NCI-H1105 treated with DMSO at 0.1 percent for 48 hours (cell line): ENCODE measurements around the gene BMP7.

Experiments used
- DNase-seq: peaks from one replicate; lab custom pipeline; 2025; lab: John Stamatoyannopoulos, UW

Gene BMP7

DNA sequence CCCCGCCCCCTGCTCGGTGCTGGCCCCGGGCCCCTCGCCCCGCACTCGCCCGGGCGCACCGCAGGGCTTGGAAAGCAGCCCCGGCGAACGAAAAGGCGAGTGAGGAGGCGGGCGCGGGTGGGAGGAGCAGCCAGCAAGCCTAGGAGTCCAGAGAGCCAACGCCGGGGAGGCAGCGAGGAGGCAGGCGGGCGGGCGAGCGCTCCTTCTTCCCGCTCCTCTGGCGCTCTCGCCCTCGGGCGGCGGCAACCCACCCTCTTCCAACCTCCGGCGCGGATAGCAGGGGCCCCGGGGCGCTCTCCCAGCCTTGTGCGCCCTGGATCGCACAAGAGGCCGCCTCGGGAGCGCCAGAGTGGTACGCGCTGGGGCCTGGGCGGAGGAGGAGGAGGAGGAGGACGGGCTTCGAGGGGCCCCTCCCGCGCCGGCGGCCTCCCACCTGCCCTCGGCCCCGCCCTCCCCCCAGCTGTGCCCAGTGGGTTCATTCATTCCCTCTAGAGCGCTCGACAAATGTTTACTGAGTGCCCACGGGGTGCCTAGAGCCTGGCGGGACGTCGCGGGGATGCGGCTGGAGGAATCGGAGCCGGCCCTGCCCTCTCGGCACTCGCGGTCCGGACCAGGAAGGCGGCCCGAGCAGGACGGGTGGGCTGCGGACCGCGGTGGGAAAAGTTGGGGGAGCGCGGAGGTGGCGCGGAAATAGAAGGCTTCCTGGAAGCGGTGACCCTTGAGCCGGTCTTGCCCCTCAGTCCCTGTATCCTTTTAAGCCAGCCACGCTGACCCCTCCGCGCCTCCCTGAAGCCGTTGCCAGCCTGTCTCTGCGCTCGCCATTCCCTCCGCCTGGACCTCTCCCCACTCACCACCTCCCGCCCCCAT lies at the start of gene BMP7:
Gene BMP7 (minus strand): TSS at position 351 of the 867 bp plus-strand sequence. CDS start 519 bp downstream, outside the sequence.
- peak; percentile 59 for DNase-seq

DNA sequence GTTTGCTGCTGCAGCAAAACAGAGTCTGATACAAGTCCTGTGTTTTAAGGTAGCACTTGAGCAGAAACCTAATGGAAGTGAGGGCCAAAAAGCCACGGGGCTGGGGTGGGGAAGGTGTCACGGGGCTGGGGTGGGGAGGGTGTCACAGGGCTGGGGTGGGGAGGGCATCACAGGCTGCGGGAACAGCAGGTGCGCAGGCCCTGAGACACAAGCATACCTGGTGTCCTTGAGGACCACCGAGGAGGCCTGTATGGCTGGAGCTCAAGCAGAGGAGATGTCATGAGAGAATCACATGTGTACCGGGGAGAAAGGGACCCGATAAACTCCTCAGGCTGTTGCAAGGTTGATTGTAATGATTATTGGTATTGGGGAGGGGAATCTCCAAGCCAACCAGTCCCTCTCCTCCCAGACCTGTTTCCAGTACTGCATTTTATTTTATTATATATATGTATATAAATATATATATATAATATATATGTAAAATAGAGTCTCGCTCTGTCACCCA lies 49.6 kb upstream of the BMP7 start:
- no peak for DNase-seq

DNA sequence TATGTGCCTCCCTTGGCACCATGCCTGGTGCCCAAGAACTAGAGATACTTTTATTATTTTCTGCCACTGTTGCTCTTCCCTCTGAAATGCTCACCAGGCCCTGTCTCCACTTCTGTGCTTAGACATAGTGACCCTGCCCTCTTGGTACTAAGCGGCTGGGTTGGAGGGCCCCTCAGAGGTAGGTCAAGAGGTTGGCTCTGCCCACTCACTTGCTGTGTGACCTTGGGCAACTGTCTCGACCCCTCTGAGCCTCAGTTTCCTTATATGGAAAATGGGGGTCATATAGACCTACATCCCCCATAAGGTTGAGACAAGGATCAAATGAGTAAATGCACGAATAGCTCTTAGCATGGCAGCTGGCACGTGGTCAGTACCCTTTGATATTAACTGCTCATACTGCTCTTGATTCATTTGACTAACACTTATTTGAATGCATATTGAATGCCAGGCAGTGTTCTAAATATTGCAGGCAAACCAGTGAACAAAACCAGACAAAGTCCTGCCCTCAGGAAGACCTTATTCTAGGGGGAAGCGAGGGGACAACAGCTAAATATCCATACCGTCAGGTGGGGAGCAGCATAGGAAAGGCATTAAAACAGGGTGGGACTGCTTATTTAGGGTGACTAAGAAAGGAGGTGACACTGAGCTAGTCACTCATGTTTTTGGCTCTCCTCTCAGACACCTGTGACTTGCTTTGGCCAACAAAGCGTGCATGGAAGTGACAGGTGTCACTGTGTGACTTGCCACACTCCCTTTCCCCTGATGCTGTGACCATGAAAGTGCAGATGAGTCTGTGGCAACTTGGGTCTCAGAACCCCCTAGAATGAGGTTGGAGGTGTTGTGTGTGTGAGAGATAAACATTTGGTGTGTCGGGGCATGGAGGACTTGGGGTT lies 48.9 kb upstream of the BMP7 start:
- DNase-seq = no peak

DNA sequence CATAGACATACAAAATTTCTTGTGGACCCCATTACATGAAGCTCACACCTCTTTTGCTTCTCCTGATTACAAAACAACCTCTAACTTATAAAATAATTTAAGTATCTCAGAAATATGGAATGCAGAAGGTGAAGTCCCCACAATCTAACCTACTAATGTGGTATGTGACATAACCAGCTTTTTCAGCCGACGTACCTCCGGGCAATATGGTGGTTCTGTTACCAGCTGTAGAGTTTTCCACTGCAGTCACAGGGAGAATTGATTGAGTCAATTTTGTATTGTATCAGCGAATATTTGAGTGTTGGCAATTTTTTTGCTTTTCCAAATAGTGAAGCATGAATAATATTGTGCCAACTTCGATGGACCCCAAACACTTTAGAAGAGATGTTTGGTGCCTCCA lies 47.5 kb upstream of the BMP7 start:
- no peak for DNase-seq

DNA sequence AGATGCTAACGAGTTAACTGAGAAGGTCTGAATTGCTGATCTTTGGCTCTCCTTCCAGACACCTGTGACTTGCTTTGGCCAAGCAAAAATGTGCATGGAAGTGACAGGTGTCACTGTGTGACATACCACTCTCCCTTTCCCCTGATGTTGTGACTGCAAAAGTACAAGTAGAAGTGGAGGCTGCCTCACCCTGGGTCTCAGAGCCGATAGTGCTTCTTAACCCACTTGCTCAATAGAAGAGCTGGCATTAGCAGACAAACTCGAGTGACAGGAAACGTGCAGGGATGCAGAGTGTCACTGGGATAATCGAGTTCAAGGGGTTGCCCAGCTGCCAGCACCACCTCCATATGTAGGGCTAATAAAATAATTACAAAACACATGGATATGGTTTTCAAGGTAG lies 46.8 kb upstream of the BMP7 start:
- no peak for DNase-seq

DNA sequence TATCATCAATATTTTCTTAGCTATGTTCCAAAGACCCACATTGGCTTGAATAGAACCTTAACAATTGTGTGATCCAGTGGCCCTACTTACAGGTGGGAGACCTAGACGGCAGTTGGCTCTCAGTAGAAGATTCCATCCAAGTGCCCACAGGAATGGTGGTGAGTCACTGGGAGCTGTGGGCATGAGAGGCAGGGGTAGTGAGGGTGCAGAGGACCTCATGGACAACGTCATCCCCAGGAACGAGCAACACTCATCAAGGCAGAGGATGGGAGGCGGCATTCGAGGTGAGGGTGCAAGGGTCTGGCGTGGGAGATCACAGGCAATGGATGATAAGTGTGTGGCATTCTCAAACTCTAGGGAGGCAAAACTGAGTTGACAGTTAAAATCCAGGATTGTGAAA lies 45.7 kb upstream of the BMP7 start:
- DNase-seq = no peak

DNA sequence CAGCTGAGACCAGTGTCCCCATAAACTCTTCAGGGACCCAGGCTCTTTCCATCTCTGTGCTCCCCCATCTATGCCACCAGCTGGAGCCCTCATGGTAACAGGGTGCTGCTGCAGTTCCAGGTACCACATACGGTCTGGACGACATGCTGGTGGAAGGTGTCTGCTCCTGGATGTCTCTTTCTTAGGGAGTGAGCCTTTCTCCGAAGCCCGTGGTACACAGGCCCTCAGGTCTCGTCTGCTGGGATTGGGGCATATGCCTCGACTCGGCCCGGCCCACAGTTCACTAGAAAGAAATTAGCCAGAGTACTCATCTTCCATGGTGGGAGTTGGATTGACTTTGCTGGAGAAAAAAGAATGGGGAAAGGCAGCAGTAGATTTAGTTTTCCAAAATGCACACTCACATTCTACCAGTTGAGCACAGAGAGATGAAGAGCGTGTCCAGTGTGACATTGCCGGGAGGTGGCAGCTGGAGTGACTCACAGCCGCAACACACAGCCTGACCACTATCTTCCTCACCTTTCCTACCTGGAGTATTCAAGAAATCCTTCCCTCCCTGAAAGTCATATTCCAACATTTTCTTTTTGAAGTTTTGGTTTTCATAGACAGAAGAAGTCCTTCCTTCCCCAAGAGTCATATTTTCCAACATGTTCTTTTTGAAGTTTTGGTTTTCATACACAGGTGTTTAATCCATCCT lies 44.5 kb upstream of the BMP7 start:
- DNase-seq = no peak

DNA sequence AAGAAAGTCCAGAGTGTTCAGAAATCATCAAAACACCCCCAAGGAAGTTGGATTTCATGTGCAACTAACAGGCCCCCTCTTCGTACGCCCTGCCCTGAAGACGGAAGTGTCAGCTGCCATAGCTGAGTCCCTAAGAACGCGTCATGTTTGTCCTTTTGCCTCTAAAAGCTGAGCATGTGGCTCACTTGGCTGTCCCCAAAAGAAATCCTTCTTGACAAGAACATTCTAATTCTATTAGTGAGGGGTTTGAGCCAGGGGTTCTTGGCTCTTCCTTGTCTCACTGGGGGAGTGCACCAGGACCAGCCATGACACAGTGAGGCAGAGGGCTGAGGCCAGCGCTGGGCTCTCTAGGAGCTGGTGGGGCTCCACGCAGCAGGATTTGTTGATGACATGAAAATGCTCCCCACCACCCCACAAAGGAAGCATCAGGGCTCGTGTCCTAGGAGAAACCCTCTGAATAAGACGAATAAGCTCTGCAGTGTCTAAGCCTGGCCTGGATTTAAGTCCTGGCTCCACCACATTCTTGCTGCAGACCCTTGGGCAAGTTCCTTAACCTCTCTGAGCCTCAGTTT lies 43.2 kb upstream of the BMP7 start:
- DNase-seq = no peak

DNA sequence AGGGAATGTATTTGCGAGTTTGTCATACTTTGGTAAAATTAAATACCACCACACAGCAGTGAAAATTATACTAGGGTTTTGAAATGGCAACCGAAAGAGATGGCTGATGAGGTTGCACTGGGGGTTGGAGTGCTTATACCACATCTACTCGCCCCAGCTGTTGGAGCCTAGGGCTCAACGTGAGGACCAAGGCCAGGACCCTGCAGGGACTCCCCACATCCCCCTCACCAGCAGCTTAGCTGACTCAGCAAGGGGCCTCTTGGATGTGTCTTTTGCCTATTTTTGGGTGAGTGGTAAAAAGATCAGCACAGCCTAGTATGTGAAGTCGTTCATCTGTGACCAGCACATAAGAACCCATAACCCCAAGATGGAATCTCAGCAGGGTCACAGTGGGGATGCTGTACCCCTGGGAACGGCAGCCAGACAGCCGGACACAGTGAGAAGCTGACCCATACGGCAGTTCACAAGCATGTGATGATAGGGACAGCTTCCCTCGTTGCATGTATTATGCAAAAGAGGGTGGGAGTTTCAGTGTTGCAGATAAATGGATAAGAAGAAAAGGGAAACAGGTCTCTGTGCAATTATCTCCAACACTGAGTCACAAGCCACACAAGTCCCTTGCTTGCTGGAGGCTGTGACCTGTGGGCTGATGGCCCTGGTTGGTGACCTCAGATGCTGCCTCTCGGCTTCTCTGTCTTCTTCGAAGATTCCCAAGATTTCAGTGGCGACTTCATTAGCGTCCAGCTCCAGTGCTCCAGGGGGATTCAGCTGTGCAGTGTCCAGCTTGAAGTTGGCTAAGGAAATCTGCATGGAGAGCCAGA lies 42.2 kb upstream of the BMP7 start:
- no peak for DNase-seq

DNA sequence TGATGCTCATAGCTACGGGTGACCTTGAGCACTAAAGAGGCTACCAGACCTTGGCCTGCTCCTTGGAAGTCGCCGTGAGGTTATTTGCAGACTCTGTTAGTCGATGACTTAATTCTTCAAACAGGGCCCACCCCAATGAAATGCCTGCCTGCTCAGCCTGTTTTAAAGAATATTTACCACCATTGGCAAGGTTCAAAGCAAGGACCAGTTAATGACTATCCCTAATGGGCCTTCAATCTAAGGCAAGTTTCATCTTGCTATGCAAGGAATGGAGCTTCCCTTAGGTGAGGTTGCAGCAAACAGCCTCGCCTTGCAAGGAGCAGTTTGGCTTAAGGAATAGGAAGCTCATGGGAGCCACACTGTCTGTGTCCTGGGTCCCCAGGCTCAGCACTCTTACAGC lies 40.3 kb upstream of the BMP7 start:
- DNase-seq = no peak

DNA sequence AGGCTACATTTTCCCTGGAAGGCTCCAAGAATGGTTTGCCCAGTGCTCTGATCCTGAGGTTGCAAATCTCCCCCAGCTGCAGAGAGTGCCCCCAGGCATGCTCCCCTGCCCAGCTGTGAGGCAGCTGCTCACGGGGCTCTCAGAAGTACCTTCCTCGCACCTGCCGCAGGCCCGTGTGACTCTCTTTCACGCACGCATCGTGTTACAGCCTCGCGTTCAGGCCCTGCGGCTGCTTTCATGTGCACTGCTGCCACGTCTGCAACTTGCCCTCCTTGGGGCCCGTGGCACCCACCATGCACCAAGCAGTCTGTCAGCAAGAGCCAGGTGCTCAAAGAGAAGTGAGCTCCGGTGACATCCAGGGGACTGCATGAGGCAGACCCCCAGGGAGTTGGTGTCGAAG lies 34.6 kb upstream of the BMP7 start:
- DNase-seq = no peak

DNA sequence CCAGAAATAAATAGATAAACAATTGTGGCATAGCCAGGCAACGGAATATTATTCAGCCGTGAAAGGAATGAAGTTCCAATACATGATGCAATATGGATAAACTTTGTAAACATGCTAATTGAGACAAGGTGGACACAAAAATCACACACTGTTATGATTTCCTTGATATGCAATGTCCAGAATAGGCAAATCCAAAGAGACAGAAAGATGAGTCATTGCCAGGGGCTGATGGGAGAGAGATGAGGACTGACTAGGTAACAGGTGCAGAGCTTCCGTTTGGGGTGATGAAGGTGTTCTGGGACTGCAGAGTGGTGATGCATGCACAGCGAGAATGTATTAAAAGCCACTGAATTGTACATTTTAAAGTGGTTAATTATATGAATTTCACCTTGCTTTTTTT lies 32.0 kb upstream of the BMP7 start:
- no peak for DNase-seq

DNA sequence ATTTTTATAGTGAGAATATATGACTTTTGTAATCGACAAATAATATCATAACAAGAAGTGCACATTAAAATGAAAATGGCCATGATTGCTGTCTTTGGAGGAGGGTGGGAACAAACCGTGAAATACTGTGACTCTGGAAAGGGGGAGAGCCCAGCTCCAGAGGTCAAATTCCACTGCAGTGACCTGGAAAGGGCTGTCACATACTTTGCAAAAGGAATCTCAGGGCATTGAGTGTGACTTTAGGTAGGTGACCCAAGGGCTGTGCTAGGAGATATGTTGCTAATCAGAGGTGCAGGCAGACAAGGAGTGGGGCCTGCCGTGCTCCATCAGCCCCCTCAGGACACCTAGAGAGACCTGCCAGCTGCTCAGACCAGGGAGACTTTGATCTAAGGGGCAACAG lies 28.1 kb upstream of the BMP7 start:
- no peak for DNase-seq

DNA sequence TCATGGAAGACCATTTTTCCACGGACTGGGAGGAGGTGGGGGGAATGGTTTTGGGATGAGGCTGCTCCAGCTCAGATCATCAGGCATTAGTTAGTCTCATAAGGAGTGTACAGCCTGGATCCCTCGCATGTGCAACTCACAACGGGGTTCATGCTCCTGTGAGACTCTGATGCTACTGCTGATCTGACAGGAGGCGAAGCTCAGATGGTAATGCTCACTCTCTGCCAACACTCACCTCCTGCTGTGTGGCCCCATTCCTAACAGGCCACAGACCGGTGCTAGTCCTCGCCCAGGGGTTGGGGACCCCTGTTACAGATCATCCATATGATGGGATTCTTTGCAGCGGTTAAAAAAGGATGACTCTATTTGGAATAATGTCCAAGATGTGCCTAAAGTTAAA lies 27.6 kb upstream of the BMP7 start:
- no peak for DNase-seq

DNA sequence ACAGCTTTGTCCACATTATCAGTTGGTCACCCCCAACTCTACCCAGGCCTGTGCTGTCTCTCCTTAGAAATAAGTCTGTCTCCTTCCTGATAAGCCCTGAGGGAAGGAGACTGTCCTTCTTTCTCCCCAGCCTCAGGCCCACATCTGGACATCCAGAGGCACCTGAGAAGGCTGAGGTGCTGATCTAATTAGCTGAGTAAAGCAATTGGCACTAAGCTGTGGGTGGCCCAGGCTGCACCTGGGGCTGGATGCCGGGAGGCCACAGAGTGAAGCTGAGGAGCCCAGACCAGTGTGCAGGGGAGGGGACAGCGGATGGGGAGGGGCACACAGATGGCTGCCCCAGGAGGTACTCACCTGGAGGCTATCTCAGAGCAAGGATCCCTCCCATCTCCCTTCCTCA lies 26.2 kb upstream of the BMP7 start:
- no peak for DNase-seq

DNA sequence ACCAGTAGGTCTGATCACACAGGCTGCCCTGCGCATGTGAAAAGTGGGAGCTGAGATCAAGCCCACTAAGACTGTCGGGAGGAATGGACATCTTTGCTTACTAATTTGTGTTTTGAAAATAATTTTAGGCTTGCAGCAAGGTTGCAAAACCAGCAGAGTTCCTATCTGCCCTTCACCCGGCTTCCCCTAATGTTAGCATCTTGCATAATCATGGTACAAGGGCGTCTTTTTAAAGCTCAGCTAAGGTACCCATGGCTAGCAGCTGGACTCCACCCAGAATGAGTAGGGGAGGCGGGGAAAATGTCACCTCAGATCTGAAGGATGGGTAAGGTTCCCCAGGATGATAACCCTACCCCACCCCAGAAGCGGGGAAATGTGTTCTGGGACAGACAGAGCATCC lies 25.3 kb upstream of the BMP7 start:
- no peak for DNase-seq

DNA sequence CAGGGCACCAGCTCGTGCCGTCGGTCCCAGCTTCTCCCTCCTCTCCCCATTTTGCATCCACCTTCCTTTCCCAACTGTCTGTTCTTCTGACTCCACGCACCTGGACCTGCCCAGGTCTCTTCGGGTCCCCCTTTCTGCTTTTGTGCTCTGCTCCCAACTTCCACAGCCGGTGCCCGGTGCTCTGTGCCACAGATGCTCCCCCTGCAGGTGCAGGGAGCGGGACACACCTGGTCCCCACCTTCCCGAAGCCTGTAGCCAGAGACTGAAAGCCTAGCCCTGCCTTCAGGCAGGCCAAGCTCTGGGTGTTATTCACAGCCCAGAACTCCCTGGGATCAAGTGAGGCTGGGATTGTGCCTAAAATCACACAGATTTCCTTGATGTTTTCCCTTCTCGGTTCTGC lies 24.6 kb upstream of the BMP7 start:
- no peak for DNase-seq

DNA sequence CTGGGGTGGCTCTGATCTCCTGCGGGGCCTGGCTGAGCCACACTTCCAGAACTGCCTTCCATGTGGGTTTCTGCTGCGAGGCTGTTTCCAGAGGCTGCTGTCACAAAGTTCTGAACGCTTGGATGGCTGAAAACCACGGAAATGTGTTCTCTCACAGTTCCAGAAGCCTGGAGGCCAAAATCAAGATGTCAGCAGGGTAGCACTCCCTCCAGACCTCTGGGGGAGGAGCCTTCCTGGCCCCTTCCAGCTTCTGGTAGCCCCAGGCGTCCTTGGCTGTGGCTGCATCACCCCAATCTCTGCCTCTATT lies 23.7 kb upstream of the BMP7 start:
- DNase-seq = no peak

DNA sequence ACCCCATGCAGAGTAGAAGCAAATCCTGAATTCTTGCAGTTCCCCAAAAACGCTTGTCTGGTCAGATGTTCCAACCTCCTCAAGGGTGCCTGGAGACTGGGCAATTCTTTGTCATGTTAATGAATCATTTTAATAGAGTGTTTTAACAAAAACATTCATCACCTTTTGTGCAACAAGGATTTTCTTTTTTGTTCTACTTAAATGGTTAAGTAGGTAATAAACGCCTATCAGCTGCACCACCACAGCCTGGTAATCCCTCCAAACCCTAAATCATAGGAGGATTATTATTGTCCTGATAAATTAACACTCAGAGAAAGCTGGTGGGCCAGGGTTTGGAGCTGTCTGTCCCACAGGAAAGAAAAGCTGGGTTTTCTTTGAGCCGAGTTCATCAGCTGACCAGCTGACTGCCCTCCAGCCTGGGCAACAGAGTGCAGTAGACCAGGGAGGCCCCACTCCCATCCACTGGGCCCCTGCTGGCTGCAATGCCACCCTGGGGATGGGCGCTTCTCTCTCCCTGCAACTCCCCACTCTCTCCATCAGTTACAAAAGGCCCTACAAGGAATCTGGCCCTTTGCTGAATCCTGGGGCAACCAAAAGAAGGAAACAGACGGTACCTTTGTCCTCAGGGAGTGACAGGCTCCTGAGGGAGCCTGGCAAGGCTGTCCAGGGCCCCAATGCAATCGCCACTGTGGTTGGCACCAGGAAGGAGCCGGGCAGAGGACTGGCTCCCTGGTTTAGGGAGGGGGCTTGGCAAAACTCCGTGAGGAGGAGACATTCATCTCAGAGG lies 23.1 kb upstream of the BMP7 start:
- DNase-seq = no peak

DNA sequence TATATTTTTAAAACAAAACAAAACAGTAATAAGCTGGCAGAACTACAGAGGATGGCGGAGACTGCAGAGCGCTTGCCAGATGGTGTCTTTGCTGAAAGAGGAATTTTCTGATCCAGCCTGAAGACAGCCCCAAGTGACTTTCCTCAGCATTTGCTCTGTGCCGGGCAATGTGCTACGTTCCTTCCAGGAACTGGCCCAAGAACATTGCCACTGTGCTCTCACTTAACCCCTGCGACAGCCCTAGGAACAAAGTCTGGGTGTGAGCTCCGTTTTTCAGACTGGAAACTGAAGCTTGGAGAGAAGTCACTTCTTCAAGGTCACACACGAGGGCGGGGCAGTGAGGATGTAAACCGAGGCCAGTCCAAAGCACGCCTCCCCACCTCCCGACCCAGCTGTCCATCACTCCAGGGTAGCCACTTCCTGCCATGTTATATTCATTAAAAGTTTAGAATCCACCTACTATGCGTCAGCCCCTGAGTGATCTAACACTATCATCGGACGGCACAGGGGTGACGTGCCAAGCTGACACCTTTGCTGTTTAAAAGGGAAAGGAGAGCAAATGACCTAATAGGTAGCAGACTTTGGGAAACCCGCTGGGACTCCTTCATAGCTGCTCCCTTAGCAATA lies 22.3 kb upstream of the BMP7 start:
- no peak for DNase-seq
